DMS 273 treated with DMSO at 0.1 percent for 48 hours (cell line): ENCODE data around the gene DSTYK.
A peak's percentile ranks its signal among the peaks of the same experiment; 100 is the strongest.
"Not testable (repeated sequence)": the region's sequence is repeated elsewhere in the genome, so short reads cannot be mapped to it uniquely, and the experiment has no call there.

Experiments used
- DNase-seq: peaks from one replicate; lab custom pipeline; 2025; lab: John Stamatoyannopoulos, UW

The DSTYK gene

DNA sequence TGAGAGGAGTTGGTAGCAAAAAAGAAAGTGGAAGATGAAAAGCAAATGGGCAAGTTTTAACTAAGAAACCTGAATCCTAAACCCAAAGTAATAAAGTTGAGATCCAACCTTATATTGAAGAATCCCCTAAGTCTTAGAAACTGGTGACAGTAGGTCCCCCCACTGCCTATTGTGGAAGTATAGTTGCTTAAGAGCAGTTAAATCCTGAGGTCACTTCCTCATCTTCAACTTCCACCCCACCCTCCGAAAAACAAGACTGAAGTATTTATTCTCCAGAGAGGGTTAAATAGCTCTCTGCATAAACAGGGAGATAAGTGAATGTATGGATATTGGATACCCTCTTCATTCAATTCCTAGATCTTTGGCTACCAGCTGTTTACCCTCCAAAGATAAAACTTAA is 3.3 kb upstream of the DSTYK start:
- DNase-seq, result no peak

DNA sequence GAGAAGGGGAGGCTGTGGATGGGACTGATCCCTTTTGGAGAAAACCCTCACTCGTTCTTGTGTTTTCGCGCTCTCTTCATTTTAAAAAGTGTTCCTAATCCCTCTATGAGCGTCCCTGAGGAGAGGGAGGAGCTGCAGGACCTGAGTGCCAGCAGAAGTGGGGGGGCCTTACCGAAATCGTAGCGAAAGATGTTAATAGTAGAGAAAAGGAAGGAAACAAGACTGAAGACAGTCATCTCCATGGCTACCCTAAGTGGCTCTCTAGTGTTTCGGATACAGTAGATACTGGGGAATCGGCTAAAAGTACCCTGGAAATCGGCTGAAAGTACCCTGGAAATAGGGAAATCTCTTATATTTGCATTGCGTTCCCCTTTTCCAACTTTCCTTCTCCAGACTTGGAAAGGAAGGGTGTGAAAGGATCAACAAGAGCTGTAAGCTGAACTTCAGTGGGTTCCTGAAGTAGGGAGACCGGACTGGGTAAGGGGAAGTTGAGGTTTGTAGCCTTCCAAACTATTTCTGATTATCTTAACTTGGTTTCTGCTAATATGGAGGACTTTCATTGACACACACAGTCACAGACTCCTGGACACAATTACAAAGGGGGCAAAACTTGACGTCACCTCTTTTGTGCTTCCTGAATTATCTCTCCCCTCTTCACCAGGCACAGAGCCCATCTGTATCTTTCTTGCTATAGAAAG is 486 bp upstream of the DSTYK start:
- DNase-seq, result no peak

DNA sequence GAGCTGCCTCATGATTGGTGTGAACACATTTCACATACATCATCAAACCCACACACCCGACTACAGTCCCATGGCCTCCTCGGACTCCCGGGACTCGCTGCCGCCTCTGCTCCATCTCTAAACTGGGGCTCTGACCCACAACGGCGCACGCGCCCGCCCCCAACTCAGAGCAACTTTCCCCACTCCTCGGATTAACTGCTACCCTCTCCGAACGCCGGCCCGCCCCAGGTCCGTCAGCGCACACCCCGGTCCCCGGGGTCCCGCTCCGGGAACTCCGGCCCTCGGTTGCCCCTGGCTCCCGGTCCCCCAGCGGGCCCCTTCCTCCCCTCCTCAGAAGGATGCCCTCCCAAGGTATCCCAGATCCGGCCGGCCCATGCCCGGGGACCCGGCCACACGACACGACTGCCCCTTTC is 740 bp downstream of the DSTYK start:
- no peak for DNase-seq

GRCh38 chr1:205208811-205209210 is 2.7 kb downstream of the DSTYK start:
- no peak for DNase-seq

DNA sequence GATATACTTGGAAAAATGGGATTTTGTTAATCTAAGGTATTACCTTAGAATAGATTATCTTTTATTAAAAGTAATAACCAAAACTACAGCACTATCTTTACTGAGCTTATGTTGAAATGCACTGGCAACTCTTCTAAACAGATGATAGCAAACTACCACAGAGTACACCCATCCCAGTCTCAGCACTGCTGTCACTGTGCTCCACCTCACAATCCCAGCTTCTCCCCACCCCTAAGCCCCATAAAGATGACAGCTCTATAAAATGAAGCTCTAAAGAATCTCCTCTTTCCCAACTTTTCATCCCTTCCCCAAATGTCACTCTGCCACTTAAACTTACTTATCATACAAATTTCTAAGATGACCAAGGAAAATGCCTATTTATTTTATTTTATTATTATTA is 6.4 kb downstream of the DSTYK start:
- no peak for DNase-seq

- no peak for DNase-seq
Measured at GRCh38 chr1:205204552-205204951, 7.0 kb downstream of the DSTYK start.

GRCh38 chr1:205199931-205200299 is 11.6 kb downstream of the DSTYK start:
- DNase-seq, result no peak

DNA sequence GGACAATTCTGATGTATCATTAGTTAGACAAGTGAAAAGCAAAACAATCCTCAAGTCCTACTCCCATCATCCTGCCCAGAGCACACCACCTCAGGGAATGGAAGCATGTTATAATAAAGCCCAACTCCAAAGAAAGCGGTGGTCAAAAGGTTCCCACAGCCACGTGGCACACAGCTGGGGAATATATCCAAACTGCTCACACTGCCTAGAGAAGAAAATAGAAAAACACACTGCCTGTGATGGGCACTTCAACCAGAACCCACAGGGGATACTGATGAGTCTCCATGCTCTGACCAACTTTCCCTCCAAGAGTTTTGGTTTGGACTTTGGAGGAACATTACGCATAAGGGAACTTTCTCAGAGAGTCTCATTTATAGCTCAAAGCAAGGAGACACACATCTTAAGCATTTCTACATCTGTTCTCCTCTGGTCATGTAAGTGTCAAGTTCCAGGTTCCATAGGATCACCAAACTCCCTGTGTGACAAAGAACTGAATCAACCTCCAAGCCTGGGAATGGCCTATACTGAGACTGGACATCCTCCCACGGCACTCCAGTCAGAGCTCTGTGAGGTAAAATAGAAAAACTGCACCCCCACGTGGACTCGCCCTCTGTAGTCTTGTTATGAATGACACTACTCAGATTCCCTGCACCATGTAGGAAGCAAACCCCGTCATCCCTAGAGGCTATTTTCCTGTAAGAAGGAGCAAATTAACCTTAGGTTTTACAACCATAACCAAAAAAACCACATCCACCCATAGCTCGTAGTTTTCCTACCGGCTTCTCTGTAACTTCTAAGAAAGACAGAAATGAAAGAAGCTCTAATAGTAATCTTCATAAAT is 12.2 kb downstream of the DSTYK start:
- no peak for DNase-seq

GRCh38 chr1:205192287-205192686 is 19.2 kb downstream of the DSTYK start:
- DNase-seq, result no peak

GRCh38 chr1:205191622-205192021 is 19.9 kb downstream of the DSTYK start:
- DNase-seq, result peak; percentile 85

DNA sequence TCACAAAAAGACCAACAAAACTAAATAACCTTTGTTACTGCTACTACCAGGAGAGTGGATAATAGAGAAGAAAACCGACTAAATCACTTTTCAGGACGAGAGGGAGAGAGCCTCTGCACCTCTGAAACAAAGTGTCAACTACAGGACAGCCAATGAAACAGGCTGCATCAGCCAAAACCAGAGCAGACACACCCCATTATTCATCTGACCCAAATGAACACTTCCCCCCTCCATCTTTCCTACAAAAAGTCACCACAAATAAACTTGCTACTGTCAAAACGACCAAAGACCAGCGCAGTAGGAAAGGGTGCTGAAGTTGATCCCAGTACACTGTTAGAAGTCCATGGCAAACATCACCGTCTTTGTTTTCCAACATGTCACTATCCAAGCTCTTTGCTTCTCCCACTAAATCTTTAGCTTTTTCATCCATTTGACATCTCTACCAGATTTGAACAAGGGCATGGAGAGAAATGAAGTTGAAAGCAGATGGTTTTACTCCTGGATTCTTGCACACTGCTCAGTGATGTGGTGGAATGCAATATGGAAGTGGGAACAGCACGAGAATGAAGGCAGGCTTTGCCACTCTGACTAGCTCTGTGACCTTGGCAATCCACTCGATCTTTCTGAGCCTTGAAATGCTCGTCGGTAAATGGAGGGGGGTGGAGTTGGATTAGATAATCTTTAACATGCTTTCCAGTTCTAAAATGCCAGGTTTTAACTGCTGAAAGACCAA is 20.5 kb downstream of the DSTYK start:
- no peak for DNase-seq

DNA sequence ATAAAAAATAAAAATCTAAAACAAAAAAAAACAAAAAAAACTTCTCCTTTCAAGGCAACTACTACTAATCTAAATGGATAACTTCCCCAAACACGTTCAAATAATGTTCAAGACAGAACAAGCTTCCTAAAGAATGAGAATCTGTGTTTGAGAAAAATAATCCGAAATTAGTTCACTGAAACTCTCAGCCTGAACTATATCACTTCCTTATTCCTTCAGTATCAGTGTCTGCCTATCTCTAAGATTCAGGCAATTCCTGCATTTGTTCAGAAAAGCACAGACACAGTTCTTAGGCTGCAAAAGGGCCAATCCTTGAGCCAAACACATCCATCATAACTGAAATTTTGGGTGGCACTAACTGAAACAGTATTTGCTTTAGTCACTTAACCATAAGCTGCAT is 22.4 kb downstream of the DSTYK start:
- no peak for DNase-seq

GRCh38 chr1:205188596-205188995 is 22.9 kb downstream of the DSTYK start:
- no peak for DNase-seq

GRCh38 chr1:205188098-205188497 is 23.4 kb downstream of the DSTYK start:
- no peak for DNase-seq

- DNase-seq, result no peak
Measured at GRCh38 chr1:205187420-205187819, 24.1 kb downstream of the DSTYK start.

- no peak for DNase-seq
Measured at GRCh38 chr1:205186191-205186590, 25.3 kb downstream of the DSTYK start.

GRCh38 chr1:205183676-205184335 is 27.7 kb downstream of the DSTYK start:
- DNase-seq, result no peak

DNA sequence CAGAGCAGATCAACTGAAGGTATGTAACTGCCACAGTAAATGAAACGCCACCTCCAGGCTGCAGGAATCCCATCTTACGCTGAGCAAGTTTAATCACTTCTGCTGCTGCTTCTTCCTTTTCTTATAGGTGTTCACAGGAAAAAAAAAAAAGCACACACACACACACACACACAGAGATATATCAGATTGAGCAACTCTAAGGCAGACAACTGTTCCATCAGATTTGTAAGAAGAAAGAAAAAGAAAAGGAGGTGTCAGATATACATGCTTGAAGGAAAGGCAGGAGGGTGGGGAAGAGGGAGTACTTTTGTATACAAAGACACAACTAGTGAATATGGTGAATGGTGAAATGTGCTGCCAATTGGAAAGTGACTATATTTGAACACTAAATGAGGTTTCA is 28.6 kb downstream of the DSTYK start:
- no peak for DNase-seq

DNA sequence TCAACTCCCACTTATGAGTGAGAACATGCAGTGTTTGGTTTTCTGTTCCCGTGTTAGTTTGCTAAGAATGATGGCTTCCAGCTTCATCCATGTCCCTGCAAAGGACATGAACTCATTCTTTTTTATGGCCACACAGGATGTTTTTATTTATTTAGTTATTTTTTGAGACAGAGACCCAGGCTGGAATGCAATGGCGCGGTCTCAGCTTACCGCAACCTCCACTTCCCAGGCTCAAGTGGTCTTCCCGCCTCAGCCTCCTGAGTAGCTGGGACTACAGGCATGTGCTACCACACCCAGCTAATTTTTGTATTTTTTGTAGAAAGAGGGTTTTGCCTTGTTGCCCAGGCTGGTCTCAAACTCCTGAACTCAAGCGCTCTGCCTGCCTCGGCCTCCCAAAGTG is 31.2 kb downstream of the DSTYK start:
- DNase-seq, result not testable (repeated sequence)

DNA sequence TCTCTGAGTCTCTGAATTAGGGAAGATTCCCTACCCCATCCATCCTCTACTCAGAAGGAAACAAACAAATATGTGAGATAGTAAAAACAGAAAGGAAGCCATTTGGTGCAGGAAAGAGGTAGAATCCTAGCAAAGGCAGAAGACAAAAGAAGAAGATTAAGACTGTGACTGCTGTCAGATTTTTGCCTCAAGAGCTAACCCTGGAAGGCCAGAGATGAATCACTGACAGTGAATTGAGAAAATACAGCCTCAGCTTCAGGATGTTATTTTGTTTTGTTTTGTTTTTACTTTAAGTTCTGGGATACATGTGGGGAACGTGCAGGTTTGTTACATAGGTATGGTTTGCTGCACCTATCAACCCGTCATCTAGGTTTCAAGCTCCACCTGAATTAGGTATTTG is 31.7 kb downstream of the DSTYK start:
- no peak for DNase-seq

- DNase-seq, result no peak
Measured at GRCh38 chr1:205172729-205173366, 38.7 kb downstream of the DSTYK start.

- DNase-seq, result no peak
Measured at GRCh38 chr1:205171369-205171768, 40.1 kb downstream of the DSTYK start.
